GM21526 (cell line): Measurements from ENCODE around the gene HRH2.
"Not testable (repeated sequence)": the region's sequence is repeated elsewhere in the genome, so short reads cannot be mapped to it uniquely, and the experiment has no call there.

ENCODE experiments used
- ATAC-seq: cut with Tn5 transposase; IDR thresholded peaks from one replicate; pipeline ENCODE4 v1.9.1; 2021; ENCODE audit warnings: moderate library complexity; ENCODE audit not compliant: unreplicated experiment, low FRiP score

HRH2 gene

DNA sequence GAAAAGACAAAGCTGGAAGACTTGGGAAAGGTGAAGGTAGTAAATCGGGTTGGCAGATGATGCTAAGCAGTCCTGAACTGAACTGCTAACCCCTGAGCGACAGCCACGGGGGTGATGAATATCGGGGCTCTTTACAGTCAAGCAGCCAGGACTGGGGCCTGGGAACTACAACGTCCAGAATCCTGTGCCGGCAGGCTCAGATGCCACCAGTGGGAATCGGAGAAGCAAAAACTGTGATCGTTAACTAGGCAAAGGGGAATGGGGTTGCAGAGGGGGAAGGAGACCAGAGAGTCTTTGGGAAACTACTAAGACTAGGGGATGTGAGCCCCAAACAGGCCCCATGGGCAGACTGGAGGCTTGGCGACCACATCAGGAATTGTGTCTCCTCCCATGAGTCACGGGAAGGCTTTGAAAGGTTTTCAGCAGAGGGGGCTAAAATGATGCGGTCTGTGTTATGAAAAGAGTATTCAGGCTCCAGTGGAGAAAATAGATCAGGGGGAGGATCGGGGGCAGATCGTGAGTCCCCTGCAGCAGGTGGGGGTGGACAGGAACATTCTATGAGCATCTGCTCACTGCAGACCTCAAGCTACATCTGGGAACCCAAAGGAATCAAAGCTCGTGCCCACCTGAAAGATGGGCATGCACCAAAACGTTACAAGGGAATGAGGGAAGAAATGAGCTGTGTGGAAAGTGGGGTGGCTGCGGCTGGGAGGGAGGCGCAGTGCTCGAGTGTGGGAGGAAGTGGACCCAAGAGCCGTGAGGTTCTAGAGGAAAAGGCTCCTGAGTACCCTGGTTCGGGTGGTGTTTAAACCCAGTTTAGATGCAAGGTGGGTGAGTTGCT, 53.8 kb downstream of the HRH2 start:
- ATAC-seq: no peak

GRCh38 chr5:175712313-175712680, 54.4 kb downstream of the HRH2 start:
- no peak for ATAC-seq

- ATAC-seq: no peak
Observed at GRCh38 chr5:175712681-175713085, 54.8 kb downstream of the HRH2 start.

GRCh38 chr5:175713930-175714329, 56.1 kb downstream of the HRH2 start:
- no peak for ATAC-seq

- ATAC-seq: no peak
Observed at GRCh38 chr5:175714479-175715085, 56.7 kb downstream of the HRH2 start.

GRCh38 chr5:175715627-175716522, 58.0 kb downstream of the HRH2 start:
- ATAC-seq: no peak

- no peak for ATAC-seq
Observed at GRCh38 chr5:175717837-175718236, 60.0 kb downstream of the HRH2 start.

GRCh38 chr5:175718401-175719108, 60.7 kb downstream of the HRH2 start:
- no peak for ATAC-seq

- not testable (repeated sequence) for ATAC-seq
Observed at GRCh38 chr5:175719109-175719432, 61.2 kb downstream of the HRH2 start.

DNA sequence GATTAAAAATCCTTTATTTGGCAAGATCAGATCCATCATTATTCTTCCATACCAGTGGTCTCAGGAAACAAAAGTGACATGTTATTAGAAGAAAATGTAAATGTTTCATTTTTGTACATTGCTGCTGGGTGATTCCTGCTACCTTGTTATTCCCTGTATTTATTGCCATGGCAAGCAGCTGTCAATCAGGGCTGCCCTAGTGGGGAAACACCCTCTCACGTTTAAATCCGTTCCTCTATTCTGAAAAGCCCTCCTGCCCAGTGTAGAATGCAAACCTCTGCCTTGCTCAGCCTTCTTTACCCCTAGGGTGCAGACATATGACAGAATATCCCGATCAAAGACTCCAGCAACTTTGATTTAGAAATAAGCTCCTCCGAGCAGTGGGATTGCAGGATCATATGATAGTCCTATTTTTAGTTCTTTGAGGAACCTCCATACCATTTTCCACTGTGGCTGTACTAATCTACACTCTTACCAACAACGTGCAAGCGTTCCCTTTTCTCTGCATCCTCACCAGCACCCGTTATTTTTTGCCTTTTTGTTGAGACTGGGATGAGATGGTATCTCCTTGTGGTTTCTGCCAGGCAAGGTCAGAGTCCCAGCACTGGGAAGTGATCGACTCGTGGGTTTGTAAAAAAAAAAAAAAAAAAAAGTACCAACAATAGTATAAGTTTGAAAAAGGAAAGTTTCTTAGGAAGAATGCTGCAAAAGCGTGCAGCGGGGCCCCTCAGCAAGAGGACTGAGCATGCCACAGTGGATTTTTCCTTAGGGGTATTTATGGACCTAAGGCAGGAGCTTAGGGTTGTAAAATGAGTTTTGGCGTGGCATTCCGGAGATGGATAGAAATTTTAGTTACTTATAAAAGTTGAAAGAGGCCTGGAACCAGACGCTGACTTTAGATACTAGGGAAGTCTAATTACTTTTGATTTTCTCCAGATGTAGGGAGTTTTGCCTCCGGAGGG, 66.7 kb downstream of the HRH2 start:
- ATAC-seq: no peak

DNA sequence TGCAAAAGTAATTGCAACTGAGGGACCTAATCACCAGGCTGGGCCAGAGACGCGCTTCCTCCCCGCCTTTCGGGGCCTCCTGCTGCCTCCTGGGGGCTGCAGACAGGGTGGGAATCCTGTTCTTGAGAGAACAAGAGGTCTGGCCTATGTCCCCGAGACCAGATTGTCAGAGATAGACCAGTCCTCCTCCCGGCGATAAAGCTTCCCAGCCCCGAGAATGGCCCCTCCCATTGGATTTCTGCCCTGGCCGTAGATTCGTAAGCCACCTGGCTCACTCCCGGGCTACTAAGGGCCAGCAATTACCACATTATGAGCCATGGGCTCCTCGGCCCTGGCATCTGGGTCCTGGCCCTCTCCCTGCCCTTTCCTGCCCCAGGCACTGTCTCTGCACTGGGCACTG, 70.4 kb downstream of the HRH2 start:
- ATAC-seq: no peak

DNA sequence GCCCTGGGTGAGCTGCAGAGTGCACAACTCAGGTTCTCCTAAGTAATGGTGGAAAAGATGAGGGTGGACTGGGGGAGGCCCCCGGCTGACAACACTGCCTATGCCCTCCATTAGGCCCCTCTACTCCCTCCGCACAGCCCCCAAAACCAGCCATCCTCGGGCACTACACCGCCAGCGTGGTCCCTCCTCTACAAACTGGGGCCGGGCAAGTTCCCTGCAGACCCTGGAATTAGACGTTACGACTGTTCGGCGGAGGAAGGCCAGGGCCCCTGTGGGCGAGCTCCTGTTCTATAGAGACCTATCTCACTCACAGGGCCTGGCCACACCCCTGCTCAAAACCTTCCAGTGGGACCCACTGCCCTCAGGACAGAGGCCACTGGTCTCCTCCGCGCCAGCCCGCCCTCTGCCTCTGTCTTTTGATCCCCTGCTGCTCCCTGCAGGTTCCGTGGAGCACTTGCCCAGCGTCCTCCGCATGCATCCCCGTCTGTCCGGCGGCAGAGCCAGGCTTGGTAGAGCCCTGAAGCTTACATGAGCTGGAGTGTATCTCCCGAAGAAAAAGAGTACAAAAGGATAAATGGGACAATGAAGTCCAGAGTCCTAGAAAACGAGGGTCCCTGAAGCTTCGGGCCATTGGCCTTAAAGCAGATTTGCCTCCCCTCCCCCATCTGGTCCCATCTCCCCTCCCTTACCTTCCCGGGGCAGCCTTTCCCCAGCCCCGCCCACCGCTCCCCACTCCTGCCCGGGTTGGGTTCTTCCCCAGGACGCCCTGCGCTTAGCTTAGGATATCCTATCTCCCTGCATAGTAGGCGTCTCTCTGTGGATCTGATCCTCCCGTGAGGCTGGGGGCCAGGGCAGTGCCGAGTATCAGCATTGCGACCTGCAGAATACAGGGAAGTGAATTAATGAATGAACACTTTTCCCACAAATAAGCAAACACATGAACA, 71.3 kb downstream of the HRH2 start:
- ATAC-seq: peak; percentile 21

DNA sequence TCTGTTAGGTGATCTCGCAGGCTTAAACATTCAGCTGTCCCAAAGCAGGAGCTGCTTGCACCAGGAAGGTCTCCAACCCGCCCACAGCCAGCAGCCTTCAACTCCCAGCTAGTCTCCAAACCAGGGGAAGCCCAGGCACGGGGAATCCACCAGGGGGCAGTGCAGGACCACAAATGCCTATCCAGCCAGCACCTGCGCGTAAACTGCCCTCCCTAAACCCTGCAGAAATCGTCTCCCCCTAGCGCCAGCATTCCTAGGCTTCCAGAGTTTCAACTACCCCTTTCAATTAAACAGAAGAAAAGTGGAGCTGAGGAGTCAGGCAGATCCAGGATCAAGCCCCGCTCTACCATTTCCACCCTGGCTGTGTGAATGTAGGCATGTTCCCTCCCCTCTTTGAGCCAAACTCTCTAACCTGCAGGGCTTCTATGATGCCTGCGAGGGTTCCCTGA, 72.0 kb downstream of the HRH2 start:
- ATAC-seq: peak; percentile 81

DNA sequence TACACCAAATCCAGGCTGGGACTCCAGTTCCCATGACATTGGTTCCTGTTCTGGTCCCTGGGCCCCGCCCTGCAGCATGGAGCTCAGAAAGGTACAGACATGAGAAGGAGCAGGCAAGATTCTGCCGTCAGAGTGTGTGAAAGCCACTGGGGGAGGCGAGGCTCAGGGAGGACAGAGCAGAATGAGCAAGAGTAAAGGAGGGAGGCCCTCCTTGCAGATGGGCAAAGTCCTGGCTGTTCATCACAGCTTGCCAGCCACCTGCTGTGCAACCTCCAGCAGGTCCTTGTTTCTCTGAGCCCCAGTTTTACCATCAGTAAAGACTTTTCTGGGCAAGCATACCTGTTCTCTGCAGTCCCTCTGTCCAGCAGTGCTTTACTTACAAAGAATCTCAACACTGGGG, 73.3 kb downstream of the HRH2 start:
- ATAC-seq: no peak

DNA sequence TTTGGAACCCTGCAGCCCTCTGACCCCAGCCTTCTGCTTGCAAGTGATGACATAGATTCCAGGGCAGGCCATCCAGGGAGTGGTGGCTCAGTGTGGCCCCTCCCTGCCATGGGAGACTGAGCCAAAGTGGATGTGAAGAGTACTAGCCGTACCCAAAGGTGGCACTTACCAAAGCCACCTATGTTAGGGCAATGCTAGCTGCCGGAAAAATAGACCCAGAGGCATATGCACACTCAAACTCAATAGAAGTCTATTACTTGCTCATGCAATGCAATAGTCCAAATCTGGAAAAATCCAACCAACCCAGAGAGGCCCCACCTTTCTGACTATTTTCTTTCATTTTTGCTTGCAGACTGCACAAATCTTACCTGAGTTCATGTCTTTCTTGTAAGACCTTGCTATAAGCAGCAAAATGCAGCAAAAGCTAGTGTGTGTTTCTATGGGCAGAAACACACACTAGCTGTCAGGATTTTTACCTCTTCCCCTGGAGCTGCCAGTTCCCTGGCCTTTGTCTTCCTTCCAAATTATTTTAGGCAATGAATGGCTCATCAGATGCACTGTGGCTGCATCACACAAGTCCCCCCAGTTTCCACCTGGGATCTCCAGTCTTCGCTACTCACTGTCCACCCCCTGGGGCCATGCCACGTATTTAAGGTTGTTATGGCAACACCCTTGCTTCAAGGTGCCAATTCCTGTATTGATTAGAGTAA, 74.0 kb downstream of the HRH2 start:
- ATAC-seq: no peak

DNA sequence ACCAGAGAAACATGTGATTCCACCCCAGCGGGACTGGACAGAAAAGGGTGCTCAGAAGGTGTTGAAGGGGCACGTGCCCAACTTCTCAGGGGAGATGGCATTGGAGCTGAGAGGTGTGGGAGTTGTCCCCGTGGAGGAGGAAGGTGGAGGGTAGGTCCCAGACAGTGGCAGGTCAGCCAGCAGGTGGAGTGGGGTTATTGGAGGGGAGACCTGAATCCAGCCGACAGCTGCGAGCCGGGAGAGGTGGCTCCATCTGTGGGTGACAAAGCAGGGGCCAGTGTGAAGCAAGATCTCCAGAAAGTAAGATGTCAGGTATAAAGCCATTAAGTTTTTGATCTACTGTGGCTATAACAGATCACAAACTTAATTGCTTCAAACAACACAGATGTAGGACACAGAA, 75.1 kb downstream of the HRH2 start:
- ATAC-seq: no peak

DNA sequence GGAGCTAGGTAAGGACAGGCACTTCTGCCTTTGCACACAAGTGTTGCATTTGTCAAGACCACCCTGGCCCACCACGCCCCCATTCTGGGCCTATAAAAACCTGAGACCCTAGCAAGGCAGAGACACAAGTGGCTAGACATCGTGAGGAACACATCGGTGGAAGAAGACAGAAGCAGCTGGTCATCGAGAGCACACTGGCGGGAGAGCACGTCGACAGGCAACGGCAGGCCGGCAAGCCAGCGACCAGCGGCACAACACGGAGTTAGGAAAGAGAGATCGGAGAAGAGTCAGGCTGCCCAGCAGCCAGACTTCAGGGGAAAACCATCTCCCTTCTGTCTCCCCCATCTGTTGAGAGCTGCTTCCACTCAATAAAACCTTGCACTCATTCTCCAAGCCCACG, 76.1 kb downstream of the HRH2 start:
- ATAC-seq: no peak

DNA sequence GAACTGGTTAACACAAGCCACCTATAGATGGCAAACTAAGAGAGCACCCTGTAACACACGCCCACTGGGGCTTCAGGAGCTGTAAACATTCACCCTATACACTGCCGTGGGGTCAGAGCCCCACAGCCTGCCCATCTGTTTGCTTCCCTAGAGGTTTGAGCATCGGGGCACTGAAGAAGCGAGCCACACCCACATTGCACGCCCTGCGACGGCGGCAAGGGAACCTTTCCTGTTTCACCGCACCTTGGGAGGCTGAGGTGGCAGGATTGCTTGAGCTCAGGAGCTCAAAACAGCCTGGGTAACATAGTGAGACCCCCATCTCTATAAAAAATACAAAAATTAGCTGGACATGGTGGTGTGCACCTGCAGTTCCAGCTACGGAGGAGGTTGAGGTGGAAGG, 76.6 kb downstream of the HRH2 start:
- no peak for ATAC-seq
